Ishikawa (cell line): ENCODE measurements around the gene VPS35L.

Experiments used
- CEBPB ChIP-seq: IDR thresholded peaks from 2 replicates; pipeline ENCODE4 v1.6.1; 2012
- CREB1 ChIP-seq: IDR thresholded peaks from 2 replicates; pipeline ENCODE4 v1.6.1; 2012; ENCODE audit warnings: low read depth
- EP300 ChIP-seq: IDR thresholded peaks from 2 replicates; pipeline ENCODE4 v1.6.1; 2012; ENCODE audit warnings: borderline replicate concordance
- FOXM1 ChIP-seq: IDR thresholded peaks from 2 replicates; pipeline ENCODE4 v1.6.1; 2012; ENCODE audit warnings: low read depth, borderline replicate concordance
- NFIC ChIP-seq: IDR thresholded peaks from 2 replicates; pipeline ENCODE4 v1.6.1; 2012
- RAD21 ChIP-seq: IDR thresholded peaks from 2 replicates; pipeline ENCODE4 v1.6.1; 2012; ENCODE audit warnings: low read depth
- TAF1 ChIP-seq: IDR thresholded peaks from 2 replicates; pipeline ENCODE4 v1.6.1; 2012; ENCODE audit warnings: low read depth, mild to moderate bottlenecking
- TCF12 ChIP-seq: IDR thresholded peaks from 2 replicates; pipeline ENCODE4 v1.6.1; 2012; ENCODE audit warnings: low read depth
- TEAD4 ChIP-seq: IDR thresholded peaks from 2 replicates; pipeline ENCODE4 v1.6.1; 2012
- USF1 ChIP-seq: IDR thresholded peaks from 2 replicates; pipeline ENCODE4 v1.6.1; 2012
- YY1 ChIP-seq: IDR thresholded peaks from 2 replicates; pipeline ENCODE4 v1.6.1; 2012; ENCODE audit warnings: low read depth
- ZBTB7A ChIP-seq: IDR thresholded peaks from 2 replicates; pipeline ENCODE4 v1.6.1; 2012; ENCODE audit warnings: low read depth
- TF ChIP-seq, protein P1 (sequence below): IDR thresholded peaks from 2 replicates; pipeline ENCODE4 v1.6.1; 2012; ENCODE audit warnings: low read depth, mild to moderate bottlenecking

- TF ChIP-seq EP300 (no peak), CREB1 (no peak), ZBTB7A (no peak), FOXM1 (no peak), YY1 (no peak), TAF1 (no peak), CEBPB (no peak), NFIC (no peak), RAD21 (no peak), TEAD4 (no peak), TCF12 (no peak), USF1 (no peak)
- TF ChIP-seq, protein P1, sequence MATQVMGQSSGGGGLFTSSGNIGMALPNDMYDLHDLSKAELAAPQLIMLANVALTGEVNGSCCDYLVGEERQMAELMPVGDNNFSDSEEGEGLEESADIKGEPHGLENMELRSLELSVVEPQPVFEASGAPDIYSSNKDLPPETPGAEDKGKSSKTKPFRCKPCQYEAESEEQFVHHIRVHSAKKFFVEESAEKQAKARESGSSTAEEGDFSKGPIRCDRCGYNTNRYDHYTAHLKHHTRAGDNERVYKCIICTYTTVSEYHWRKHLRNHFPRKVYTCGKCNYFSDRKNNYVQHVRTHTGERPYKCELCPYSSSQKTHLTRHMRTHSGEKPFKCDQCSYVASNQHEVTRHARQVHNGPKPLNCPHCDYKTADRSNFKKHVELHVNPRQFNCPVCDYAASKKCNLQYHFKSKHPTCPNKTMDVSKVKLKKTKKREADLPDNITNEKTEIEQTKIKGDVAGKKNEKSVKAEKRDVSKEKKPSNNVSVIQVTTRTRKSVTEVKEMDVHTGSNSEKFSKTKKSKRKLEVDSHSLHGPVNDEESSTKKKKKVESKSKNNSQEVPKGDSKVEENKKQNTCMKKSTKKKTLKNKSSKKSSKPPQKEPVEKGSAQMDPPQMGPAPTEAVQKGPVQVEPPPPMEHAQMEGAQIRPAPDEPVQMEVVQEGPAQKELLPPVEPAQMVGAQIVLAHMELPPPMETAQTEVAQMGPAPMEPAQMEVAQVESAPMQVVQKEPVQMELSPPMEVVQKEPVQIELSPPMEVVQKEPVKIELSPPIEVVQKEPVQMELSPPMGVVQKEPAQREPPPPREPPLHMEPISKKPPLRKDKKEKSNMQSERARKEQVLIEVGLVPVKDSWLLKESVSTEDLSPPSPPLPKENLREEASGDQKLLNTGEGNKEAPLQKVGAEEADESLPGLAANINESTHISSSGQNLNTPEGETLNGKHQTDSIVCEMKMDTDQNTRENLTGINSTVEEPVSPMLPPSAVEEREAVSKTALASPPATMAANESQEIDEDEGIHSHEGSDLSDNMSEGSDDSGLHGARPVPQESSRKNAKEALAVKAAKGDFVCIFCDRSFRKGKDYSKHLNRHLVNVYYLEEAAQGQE = no peak
Measured at GRCh38 chr16:19701091-19701490, 145.6 kb downstream of the VPS35L start.
